Mesothelial cell of epicardium (in vitro differentiated cells): ENCODE measurements around the gene CPO. TPM values are rescaled to one million over a fixed set of nuclear protein-coding genes. Genes with fewer than 3 reads are reported as not detected.

Experiments used
- DNase-seq, 2 experiments: peaks; one replicate each; pipeline ENCODE4 v3.0.0; 2021; ENCODE audit warnings: low spot score in 2 of 2; ENCODE audit not compliant: unreplicated experiment in 2 of 2
- H3K27ac Mint-ChIP-seq: 2 replicates; pipeline ENCODE4 v1.8.0; 2021; ENCODE audit warnings: mixed read lengths
- H3K27me3 Mint-ChIP-seq: 2 replicates; pipeline ENCODE4 v1.8.0; 2021; ENCODE audit warnings: low read depth, mixed read lengths
- H3K36me3 Mint-ChIP-seq: 2 replicates; pipeline ENCODE4 v1.8.0; 2021; ENCODE audit warnings: mixed read lengths
- H3K4me1 Mint-ChIP-seq: 2 replicates; pipeline ENCODE4 v1.8.0; 2021; ENCODE audit warnings: mixed read lengths
- H3K4me3 Mint-ChIP-seq: 2 replicates; pipeline ENCODE4 v1.8.0; 2021; ENCODE audit warnings: mild to moderate bottlenecking, moderate library complexity, mixed read lengths
- H3K9me3 Mint-ChIP-seq: 2 replicates; pipeline ENCODE4 v1.8.0; 2021; ENCODE audit warnings: mixed read lengths
- total RNA-seq: library from RNA; stranded (reverse); gene quantifications from 3 replicates; pipeline ENCODE4 v1.2.1, GENCODE V29; 2021
- TF ChIP-seq, protein P1 (sequence below): fragments of 200-600 bp; sonication (generic); IDR thresholded peaks from one replicate; pipeline ENCODE4 v1.5.0; 2021; ENCODE audit warnings: antibody characterized with exemption; ENCODE audit not compliant: unreplicated experiment

The CPO gene
- total RNA-seq, 1 donor from 2014 or later = 0.18 TPM

DNA sequence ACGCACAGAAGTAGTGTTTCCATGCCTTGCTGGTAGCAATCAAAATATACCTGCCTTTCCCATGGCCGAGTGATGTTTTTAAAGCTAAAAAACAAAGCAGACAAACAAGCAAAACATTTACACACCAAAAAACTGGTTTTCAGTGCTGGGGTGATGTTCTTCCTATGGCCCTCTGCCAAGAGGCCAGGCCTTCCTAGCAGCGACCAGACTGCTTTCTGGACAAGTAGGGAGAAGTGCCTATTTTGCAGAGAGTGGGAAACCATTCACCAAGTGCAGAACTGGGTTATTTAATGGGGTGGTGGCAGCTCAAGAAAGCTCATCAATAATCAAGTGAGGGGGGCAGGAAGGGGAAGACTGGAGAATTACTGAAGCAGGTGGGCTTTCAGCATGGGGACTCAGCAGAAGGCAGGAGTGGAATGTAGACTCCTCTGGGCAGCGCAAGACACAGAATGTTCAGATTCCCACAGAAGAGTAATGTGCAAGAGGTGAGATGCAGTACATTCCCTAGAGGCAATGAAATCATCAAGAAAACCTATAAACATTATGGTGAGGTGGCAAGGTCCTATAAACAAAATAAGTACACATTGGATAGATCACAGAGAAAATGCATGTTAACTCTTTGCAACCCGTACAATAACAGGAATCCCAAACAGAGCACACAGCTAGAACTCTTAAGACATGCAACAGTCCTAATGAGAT, 44.0 kb downstream of the CPO start:
- Mint-ChIP-seq H3K4me1 (peaks cover 17% of the 10 kb centered on the region), H3K9me3 (no peaks in the 10 kb centered on the region), H3K4me3 (no peak overlapping the region), H3K27me3 (peaks cover 11% of the 10 kb centered on the region), H3K36me3 (no peaks in the 10 kb centered on the region), H3K27ac (no peak overlapping the region)
- TF ChIP-seq, protein P1, sequence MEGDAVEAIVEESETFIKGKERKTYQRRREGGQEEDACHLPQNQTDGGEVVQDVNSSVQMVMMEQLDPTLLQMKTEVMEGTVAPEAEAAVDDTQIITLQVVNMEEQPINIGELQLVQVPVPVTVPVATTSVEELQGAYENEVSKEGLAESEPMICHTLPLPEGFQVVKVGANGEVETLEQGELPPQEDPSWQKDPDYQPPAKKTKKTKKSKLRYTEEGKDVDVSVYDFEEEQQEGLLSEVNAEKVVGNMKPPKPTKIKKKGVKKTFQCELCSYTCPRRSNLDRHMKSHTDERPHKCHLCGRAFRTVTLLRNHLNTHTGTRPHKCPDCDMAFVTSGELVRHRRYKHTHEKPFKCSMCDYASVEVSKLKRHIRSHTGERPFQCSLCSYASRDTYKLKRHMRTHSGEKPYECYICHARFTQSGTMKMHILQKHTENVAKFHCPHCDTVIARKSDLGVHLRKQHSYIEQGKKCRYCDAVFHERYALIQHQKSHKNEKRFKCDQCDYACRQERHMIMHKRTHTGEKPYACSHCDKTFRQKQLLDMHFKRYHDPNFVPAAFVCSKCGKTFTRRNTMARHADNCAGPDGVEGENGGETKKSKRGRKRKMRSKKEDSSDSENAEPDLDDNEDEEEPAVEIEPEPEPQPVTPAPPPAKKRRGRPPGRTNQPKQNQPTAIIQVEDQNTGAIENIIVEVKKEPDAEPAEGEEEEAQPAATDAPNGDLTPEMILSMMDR = no peak
- DNase-seq = no peak

DNA sequence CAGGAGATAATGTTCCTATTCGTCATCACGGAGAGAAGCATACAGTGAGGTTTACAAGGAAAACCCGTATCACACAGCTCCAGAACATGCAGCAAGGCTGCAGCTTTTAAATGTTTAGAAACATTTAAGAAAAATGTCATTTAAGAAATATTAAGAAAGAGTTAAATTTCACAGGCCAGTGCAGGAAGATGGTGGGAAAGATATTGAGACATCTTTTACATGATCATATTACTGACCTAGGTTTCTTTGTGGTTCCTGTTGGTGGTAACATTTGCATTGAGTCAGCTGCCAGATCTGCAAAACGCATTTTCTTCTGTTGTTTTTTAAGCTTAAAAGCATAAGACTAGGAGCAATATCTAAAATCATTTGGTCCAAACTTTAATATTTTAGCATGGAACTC, 44.9 kb downstream of the CPO start:
- no peak overlapping the region for H3K27ac Mint-ChIP-seq
- TF ChIP-seq, protein P1 = no peak
- DNase-seq = no peak
- H3K36me3 Mint-ChIP-seq = no peaks in the 10 kb centered on the region
- H3K4me1 Mint-ChIP-seq = peaks cover 17% of the 10 kb centered on the region
- no peaks in the 10 kb centered on the region for H3K9me3 Mint-ChIP-seq
- peaks cover 5% of the 10 kb centered on the region for H3K27me3 Mint-ChIP-seq
- H3K4me3 Mint-ChIP-seq = no peak overlapping the region

DNA sequence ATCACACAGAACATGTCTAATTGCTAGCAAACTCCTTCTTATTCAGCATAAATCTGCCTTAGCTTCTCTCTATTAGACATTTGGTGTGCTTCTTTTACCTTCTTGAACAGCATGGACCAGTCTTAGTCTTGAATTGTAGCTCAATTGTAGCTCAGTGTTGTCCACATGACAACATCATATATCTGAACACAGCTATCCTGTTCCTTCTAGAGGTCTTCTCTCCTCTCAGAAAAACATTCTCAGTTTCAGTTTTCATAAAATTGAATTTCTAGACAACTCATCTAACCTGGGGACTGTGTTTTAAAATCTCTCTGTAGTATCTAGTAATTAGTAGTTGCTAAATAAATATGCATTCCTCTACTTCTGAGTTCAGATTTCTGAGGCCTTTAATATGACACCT, 47.6 kb downstream of the CPO start:
- H3K4me1 Mint-ChIP-seq = peaks cover 17% of the 10 kb centered on the region
- no peaks in the 10 kb centered on the region for H3K9me3 Mint-ChIP-seq
- TF ChIP-seq, protein P1 = no peak
- DNase-seq = no peak
- peaks cover 2% of the 10 kb centered on the region for H3K27me3 Mint-ChIP-seq
- H3K36me3 Mint-ChIP-seq = no peaks in the 10 kb centered on the region
- H3K27ac Mint-ChIP-seq = no peak overlapping the region
- H3K4me3 Mint-ChIP-seq = no peak overlapping the region

DNA sequence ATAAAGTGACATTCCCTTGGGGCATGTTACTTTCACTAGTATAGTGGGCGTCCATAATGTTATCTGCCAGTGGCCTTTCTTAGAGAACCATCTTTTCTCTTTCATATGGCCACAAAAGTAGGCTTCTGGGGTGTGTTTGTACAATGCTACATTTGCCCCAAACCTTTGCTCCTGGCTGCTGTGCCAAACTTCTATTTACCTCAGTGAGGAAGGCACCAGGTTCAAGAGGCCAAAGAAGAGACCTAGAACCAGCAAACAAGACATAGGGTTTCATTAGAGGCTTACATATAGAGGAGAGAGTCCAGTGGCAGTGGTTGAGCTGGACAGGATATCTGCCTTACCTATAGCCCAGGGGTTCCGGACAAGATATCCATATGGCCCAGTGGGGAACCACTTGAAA, 48.5 kb downstream of the CPO start:
- peaks cover 2% of the 10 kb centered on the region for H3K27me3 Mint-ChIP-seq
- H3K36me3 Mint-ChIP-seq = no peaks in the 10 kb centered on the region
- no peak for DNase-seq
- peaks cover 12% of the 10 kb centered on the region for H3K4me1 Mint-ChIP-seq
- TF ChIP-seq, protein P1 = no peak
- no peaks in the 10 kb centered on the region for H3K9me3 Mint-ChIP-seq
- no peak overlapping the region for H3K27ac Mint-ChIP-seq
- H3K4me3 Mint-ChIP-seq = no peak overlapping the region

DNA sequence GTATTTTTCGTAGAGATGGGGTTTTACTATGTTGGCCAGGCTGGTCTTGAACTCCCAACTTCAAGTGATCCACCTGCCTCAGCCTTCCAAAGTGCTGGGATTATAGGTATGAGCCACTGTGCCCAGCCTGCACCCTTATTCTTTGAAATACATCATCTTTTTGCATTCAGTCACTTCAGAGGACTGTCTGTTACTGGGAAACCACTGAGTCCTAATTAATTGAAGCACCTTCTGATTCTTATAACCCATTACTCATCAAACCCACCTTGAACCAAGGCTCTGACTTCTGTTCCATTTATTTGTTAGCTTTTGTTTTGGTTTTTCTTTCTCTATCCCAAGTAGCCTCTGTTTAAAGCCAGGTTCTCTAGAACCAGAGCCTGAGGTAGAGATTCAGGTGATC, 49.6 kb downstream of the CPO start:
- H3K27ac Mint-ChIP-seq = no peak overlapping the region
- H3K9me3 Mint-ChIP-seq = no peaks in the 10 kb centered on the region
- H3K4me3 Mint-ChIP-seq = no peak overlapping the region
- H3K36me3 Mint-ChIP-seq = no peaks in the 10 kb centered on the region
- no peak for DNase-seq
- H3K4me1 Mint-ChIP-seq = peaks cover 9% of the 10 kb centered on the region
- TF ChIP-seq, protein P1 = no peak
- peaks cover 2% of the 10 kb centered on the region for H3K27me3 Mint-ChIP-seq
